Loucy (cell line): ENCODE measurements around the gene SMTNL2.

ENCODE experiments used
- CTCF ChIP-seq: fragments of 200-600 bp; sonication (generic); conservative IDR thresholded peaks from 2 replicates; pipeline ENCODE4 v1.5.1; 2014; ENCODE audit warnings: mild to moderate bottlenecking, antibody characterized with exemption, low read length
- EZH2phosphoT487 ChIP-seq: fragments of 200-600 bp; IDR thresholded peaks from 2 replicates; pipeline ENCODE4 v1.6.1; 2018; ENCODE audit warnings: antibody characterized with exemption, mild to moderate bottlenecking, moderate library complexity, borderline replicate concordance

- TF ChIP-seq CTCF, result no peak
- TF ChIP-seq EZH2phosphoT487, result no peak
Observed at GRCh38 chr17:4559139-4559791, 25.1 kb upstream of the SMTNL2 start.
